ENCODE results near the gene KAZN.

KAZN gene

GRCh38 chr1:14591600-14591999, 6.9 kb upstream of the KAZN start:
- H3K4me3 ChIP-seq (ENCODE audit: low read length), result no peak overlapping the region
- no peak overlapping the region for H3K9ac ChIP-seq (ENCODE audit: low read length)
- peaks cover 30% of the 10 kb centered on the region for H3K27me3 ChIP-seq (ENCODE audit: control insufficient read depth, insufficient read depth, low read length)
- peaks cover 35% of the 10 kb centered on the region for H3K4me1 ChIP-seq (ENCODE audit: control insufficient read depth, low read depth, low read length)
- H3K36me3 ChIP-seq (ENCODE audit: control insufficient read depth, low read depth, low read length), result no peaks in the 10 kb centered on the region
- H3K9me3 ChIP-seq (ENCODE audit: control insufficient read depth, low read depth, low read length), result no peaks in the 10 kb centered on the region
- no peak overlapping the region for H3K27ac ChIP-seq (ENCODE audit: low read length)

- Histone ChIP-seq H3K27me3 (ENCODE audit: control insufficient read depth, insufficient read depth, low read length) (peaks cover 34% of the 10 kb centered on the region), H3K9me3 (ENCODE audit: control insufficient read depth, low read depth, low read length) (no peaks in the 10 kb centered on the region), H3K36me3 (ENCODE audit: control insufficient read depth, low read depth, low read length) (no peaks in the 10 kb centered on the region), H3K27ac (ENCODE audit: low read length) (no peak overlapping the region), H3K9ac (ENCODE audit: low read length) (no peak overlapping the region), H3K4me1 (ENCODE audit: control insufficient read depth, low read depth, low read length) (peaks cover 35% of the 10 kb centered on the region), H3K4me3 (ENCODE audit: low read length) (no peak overlapping the region)
These were observed 6.4 kb upstream of the KAZN start for GRCh38 chr1:14592004-14592631.

GRCh38 chr1:14593302-14593701, 5.2 kb upstream of the KAZN start:
- Histone ChIP-seq H3K4me1 (ENCODE audit: control insufficient read depth, low read depth, low read length) (peaks cover 43% of the 10 kb centered on the region), H3K36me3 (ENCODE audit: control insufficient read depth, low read depth, low read length) (no peaks in the 10 kb centered on the region), H3K9me3 (ENCODE audit: control insufficient read depth, low read depth, low read length) (no peaks in the 10 kb centered on the region), H3K27me3 (ENCODE audit: control insufficient read depth, insufficient read depth, low read length) (peaks cover 40% of the 10 kb centered on the region), H3K4me3 (ENCODE audit: low read length) (peak overlapping the region; percentile 36), H3K9ac (ENCODE audit: low read length) (no peak overlapping the region), H3K27ac (ENCODE audit: low read length) (no peak overlapping the region)

- H3K4me3 ChIP-seq (ENCODE audit: low read length), result no peak overlapping the region
- H3K27me3 ChIP-seq (ENCODE audit: control insufficient read depth, insufficient read depth, low read length), result peaks cover 40% of the 10 kb centered on the region
- no peak overlapping the region for H3K9ac ChIP-seq (ENCODE audit: low read length)
- H3K36me3 ChIP-seq (ENCODE audit: control insufficient read depth, low read depth, low read length), result no peaks in the 10 kb centered on the region
- H3K4me1 ChIP-seq (ENCODE audit: control insufficient read depth, low read depth, low read length), result peaks cover 43% of the 10 kb centered on the region
- no peak overlapping the region for H3K27ac ChIP-seq (ENCODE audit: low read length)
- no peaks in the 10 kb centered on the region for H3K9me3 ChIP-seq (ENCODE audit: control insufficient read depth, low read depth, low read length)
These were observed 4.4 kb upstream of the KAZN start for GRCh38 chr1:14594045-14594444.

- H3K9me3 ChIP-seq (ENCODE audit: control insufficient read depth, low read depth, low read length), result no peaks in the 10 kb centered on the region
- H3K27me3 ChIP-seq (ENCODE audit: control insufficient read depth, insufficient read depth, low read length), result peaks cover 57% of the 10 kb centered on the region
- no peak overlapping the region for H3K27ac ChIP-seq (ENCODE audit: low read length)
- no peak overlapping the region for H3K9ac ChIP-seq (ENCODE audit: low read length)
- no peak overlapping the region for H3K4me3 ChIP-seq (ENCODE audit: low read length)
- H3K36me3 ChIP-seq (ENCODE audit: control insufficient read depth, low read depth, low read length), result no peaks in the 10 kb centered on the region
- peaks cover 57% of the 10 kb centered on the region for H3K4me1 ChIP-seq (ENCODE audit: control insufficient read depth, low read depth, low read length)
These were observed 1.9 kb upstream of the KAZN start for GRCh38 chr1:14596591-14596990.

- Histone ChIP-seq H3K9me3 (ENCODE audit: control insufficient read depth, low read depth, low read length) (no peaks in the 10 kb centered on the region), H3K4me1 (ENCODE audit: control insufficient read depth, low read depth, low read length) (peaks cover 59% of the 10 kb centered on the region), H3K9ac (ENCODE audit: low read length) (peak overlapping the region; percentile 50), H3K36me3 (ENCODE audit: control insufficient read depth, low read depth, low read length) (no peaks in the 10 kb centered on the region), H3K4me3 (ENCODE audit: low read length) (peak overlapping the region; percentile 79), H3K27ac (ENCODE audit: low read length) (no peak overlapping the region), H3K27me3 (ENCODE audit: control insufficient read depth, insufficient read depth, low read length) (peaks cover 56% of the 10 kb centered on the region)
These were observed 1.0 kb upstream of the KAZN start for GRCh38 chr1:14597343-14598006.

GRCh38 chr1:14598007-14598497, 433 bp upstream of the KAZN start:
- Histone ChIP-seq H3K9ac (ENCODE audit: low read length) (peak overlapping the region; percentile 50), H3K27ac (ENCODE audit: low read length) (no peak overlapping the region)

GRCh38 chr1:14599183-14599791, 802 bp downstream of the KAZN start:
- peak overlapping the region; percentile 79 for H3K4me3 ChIP-seq (ENCODE audit: low read length)
- peaks cover 54% of the 10 kb centered on the region for H3K27me3 ChIP-seq (ENCODE audit: control insufficient read depth, insufficient read depth, low read length)
- H3K36me3 ChIP-seq (ENCODE audit: control insufficient read depth, low read depth, low read length), result no peaks in the 10 kb centered on the region
- no peaks in the 10 kb centered on the region for H3K9me3 ChIP-seq (ENCODE audit: control insufficient read depth, low read depth, low read length)
- H3K27ac ChIP-seq (ENCODE audit: low read length), result no peak overlapping the region
- peak overlapping the region; percentile 25 for H3K9ac ChIP-seq (ENCODE audit: low read length)
- H3K4me1 ChIP-seq (ENCODE audit: control insufficient read depth, low read depth, low read length), result peaks cover 54% of the 10 kb centered on the region

More at GRCh38 chr1:14598007-14598497, 433 bp upstream of the KAZN start:
- Histone ChIP-seq H3K4me3 (ENCODE audit: low read length) (peak overlapping the region; percentile 79), H3K27me3 (ENCODE audit: control insufficient read depth, insufficient read depth, low read length) (peaks cover 56% of the 10 kb centered on the region), H3K9me3 (ENCODE audit: control insufficient read depth, low read depth, low read length) (no peaks in the 10 kb centered on the region), H3K4me1 (ENCODE audit: control insufficient read depth, low read depth, low read length) (peaks cover 59% of the 10 kb centered on the region), H3K36me3 (ENCODE audit: control insufficient read depth, low read depth, low read length) (no peaks in the 10 kb centered on the region)

- Histone ChIP-seq H3K36me3 (ENCODE audit: control insufficient read depth, low read depth, low read length) (no peaks in the 10 kb centered on the region), H3K9me3 (ENCODE audit: control insufficient read depth, low read depth, low read length) (no peaks in the 10 kb centered on the region), H3K4me1 (ENCODE audit: control insufficient read depth, low read depth, low read length) (peaks cover 49% of the 10 kb centered on the region), H3K27me3 (ENCODE audit: control insufficient read depth, insufficient read depth, low read length) (peaks cover 51% of the 10 kb centered on the region), H3K4me3 (ENCODE audit: low read length) (peak overlapping the region; percentile 79), H3K27ac (ENCODE audit: low read length) (no peak overlapping the region), H3K9ac (ENCODE audit: low read length) (peak overlapping the region; percentile 25)
These were observed 1.3 kb downstream of the KAZN start for GRCh38 chr1:14599800-14600199.

GRCh38 chr1:14600405-14601112, 2.1 kb downstream of the KAZN start:
- H3K4me3 ChIP-seq (ENCODE audit: low read length), result peak overlapping the region; percentile 79
- no peak overlapping the region for H3K27ac ChIP-seq (ENCODE audit: low read length)
- no peak overlapping the region for H3K9ac ChIP-seq (ENCODE audit: low read length)
- peaks cover 48% of the 10 kb centered on the region for H3K27me3 ChIP-seq (ENCODE audit: control insufficient read depth, insufficient read depth, low read length)
- H3K9me3 ChIP-seq (ENCODE audit: control insufficient read depth, low read depth, low read length), result no peaks in the 10 kb centered on the region
- no peaks in the 10 kb centered on the region for H3K36me3 ChIP-seq (ENCODE audit: control insufficient read depth, low read depth, low read length)
- peaks cover 49% of the 10 kb centered on the region for H3K4me1 ChIP-seq (ENCODE audit: control insufficient read depth, low read depth, low read length)

GRCh38 chr1:14602136-14602535, 3.7 kb downstream of the KAZN start:
- H3K27me3 ChIP-seq (ENCODE audit: control insufficient read depth, insufficient read depth, low read length), result peaks cover 44% of the 10 kb centered on the region
- no peaks in the 10 kb centered on the region for H3K9me3 ChIP-seq (ENCODE audit: control insufficient read depth, low read depth, low read length)

More at GRCh38 chr1:14602136-14602535, 3.7 kb downstream of the KAZN start:
- no peak overlapping the region for H3K4me3 ChIP-seq (ENCODE audit: low read length)
- no peak overlapping the region for H3K27ac ChIP-seq (ENCODE audit: low read length)
- H3K9ac ChIP-seq (ENCODE audit: low read length), result no peak overlapping the region
- peaks cover 49% of the 10 kb centered on the region for H3K4me1 ChIP-seq (ENCODE audit: control insufficient read depth, low read depth, low read length)
- no peaks in the 10 kb centered on the region for H3K36me3 ChIP-seq (ENCODE audit: control insufficient read depth, low read depth, low read length)

All from iPS-18a (cell line).